NOMO-1 treated with DMSO at 0.1 percent for 48 hours (cell line): ENCODE results near the gene KLHL13.
A peak's percentile ranks its signal among the peaks of the same experiment; 100 is the strongest.
"Not testable (repeated sequence)": the region's sequence is repeated elsewhere in the genome, so short reads cannot be mapped to it uniquely, and the experiment has no call there.

Experiments
- DNase-seq: peaks from one replicate; lab custom pipeline; 2025; ENCODE audit not compliant: unreplicated experiment; lab: John Stamatoyannopoulos, UW

The KLHL13 gene

DNA sequence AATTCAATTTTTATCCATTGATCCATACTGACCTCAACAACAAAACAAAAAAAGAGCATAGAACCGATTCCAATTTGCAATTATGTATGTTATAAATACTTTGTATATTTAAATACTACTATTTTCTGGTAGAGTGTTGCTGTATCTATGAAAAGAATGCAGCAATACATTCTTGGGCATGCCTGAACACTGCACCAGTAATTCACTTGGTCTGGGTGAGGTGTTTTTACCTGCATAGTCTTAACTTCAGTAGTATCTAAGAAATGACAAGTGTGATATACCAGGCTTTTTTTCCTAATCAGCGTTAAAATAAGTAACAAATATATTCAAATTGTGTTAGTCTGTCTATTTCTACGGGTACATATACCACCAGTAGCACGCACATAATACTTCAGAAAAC, 120.2 kb downstream of the KLHL13 start:
- DNase-seq: no peak

DNA sequence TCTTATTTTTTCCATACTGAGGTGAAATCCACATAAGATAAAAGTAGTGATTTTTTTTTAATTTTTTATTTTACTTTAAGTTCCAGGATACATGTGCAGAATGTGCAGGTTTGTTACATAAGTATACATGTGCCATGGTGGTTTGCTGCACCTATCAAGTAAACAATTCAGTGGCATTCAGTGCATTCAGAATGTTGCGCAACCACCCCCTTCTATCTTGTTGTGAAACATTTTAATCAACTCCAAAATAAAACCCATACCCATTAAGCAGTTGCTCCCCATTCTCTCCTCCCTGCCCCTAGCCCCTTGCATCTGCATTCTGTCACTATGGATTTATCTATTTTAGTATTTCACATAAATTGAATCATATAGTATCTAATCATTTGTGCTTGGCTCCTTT, 121.2 kb downstream of the KLHL13 start:
- no peak for DNase-seq

- DNase-seq: no peak
Observed at GRCh38 chrX:117992192-117992723, 124.4 kb downstream of the KLHL13 start.

DNA sequence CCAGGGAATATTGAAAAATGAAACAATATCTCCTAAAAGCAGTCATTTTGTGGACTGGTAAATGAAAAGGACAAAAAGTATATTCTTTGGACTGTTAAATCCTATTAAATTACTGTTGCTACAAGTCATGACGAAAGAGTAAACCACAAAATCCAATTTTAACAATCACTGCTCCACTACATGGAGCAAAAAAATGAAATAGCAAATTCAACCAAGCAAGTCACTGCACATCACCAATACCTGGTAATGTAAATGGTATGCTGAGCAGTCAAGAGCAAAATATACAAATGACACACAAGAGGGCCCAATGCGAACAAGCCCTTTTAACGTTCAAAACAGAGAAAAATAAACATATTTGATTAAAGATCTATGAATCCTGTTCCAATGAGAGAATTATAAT, 126.2 kb downstream of the KLHL13 start:
- DNase-seq: no peak

- no peak for DNase-seq
Observed at GRCh38 chrX:117989512-117989911, 127.1 kb downstream of the KLHL13 start.

DNA sequence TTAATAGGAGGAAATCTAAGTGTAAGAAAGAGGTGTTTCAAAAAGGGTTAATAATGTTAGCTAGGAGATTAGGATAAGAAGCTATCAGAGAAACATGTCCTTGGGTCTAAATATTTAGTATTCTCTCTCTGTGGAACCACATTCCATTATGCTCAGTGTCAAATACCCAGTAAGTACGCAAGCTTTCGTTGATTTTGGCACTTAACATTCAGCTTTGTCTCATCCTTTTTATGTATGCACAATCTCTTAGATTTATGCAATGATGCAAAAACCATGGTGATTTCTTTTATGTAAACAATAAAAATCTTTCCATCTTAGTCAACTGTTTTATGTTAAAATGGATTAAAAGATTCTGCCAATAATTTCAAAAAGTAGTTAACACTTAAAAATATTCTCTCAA, 129.2 kb downstream of the KLHL13 start:
- no peak for DNase-seq

DNA sequence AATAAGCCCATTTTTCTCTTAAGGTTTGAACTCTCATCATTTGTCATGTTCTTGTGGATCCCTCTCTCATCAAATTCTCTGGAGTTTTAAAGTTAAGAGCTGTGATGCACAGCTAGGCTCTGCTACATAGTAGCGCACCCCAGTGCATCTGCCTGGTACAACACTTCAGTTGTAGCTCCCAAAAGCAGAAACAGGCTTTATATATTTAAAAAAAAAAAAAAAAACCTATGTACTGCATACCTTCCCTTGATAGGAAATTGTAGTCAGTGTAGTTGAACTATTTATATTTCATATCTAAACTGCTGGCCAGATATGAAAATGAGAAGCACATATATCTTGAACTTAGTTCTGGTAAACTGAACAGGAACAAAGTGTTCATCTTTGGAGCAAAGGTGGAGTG, 131.4 kb downstream of the KLHL13 start:
- DNase-seq: no peak

- DNase-seq: no peak
Observed at GRCh38 chrX:117982694-117983392, 133.8 kb downstream of the KLHL13 start.

- no peak for DNase-seq
Observed at GRCh38 chrX:117978402-117978801, 138.2 kb downstream of the KLHL13 start.

- no peak for DNase-seq
Observed at GRCh38 chrX:117977526-117977925, 139.1 kb downstream of the KLHL13 start.

DNA sequence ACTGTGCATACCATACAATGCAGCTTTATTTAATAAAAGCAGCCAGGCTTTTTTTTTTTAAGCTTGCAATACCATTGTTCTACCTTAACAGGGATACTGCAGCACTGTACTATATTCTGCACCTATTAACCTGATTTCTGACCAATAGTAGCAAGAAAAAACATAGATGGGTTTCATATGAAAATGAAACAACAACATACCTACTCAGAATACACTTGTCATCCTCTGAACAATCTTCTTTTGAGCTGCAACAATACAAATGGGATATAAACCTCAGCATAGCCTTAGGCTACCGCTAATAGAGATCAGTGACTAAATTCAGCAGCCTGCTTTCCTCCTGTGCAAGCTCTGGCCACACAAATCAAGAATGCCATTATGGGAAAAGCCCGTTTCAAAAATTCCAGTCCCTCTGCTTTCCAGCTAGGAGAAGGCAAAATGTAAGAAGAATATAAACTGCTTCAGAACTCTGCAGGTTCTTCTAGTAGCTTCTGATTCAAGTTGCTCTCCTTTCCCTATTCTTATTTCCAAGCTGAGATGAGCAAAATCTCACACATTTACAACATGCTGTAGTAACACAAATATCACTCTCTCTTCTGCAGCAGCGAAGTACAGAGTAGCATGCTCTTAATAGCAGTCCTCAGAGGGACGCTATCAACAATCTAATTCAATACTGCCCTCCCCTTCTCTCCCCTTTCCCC, 143.4 kb downstream of the KLHL13 start:
- no peak for DNase-seq

GRCh38 chrX:117972711-117973109, 143.9 kb downstream of the KLHL13 start:
- no peak for DNase-seq

- DNase-seq: no peak
Observed at GRCh38 chrX:117969782-117970181, 146.8 kb downstream of the KLHL13 start.

- DNase-seq: no peak
Observed at GRCh38 chrX:117969328-117969727, 147.3 kb downstream of the KLHL13 start.

GRCh38 chrX:117959045-117959444, 157.6 kb downstream of the KLHL13 start:
- DNase-seq: no peak

- DNase-seq: no peak
Observed at GRCh38 chrX:117957128-117957527, 159.5 kb downstream of the KLHL13 start.

DNA sequence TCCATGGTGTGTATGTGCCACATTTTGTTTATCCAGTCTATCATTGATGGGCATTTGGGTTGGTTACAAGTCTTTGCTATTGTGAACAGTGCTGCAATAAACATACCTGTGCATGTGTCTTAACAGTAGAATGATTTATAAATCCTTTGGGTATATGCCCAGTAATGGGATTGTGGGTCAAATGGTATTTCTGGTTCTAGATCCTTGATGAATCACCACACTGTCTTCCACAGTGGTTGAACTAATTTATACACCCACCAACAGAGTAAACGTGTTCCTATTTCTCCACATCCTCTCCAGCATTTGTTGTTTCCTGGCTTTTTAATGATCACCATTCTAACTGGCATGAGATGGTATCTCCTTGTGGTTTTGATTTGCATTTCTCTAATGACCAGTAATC, 177.3 kb downstream of the KLHL13 start:
- DNase-seq: not testable (repeated sequence)

GRCh38 chrX:117936118-117936517, 180.5 kb downstream of the KLHL13 start:
- DNase-seq: no peak

GRCh38 chrX:117930116-117930515, 186.5 kb downstream of the KLHL13 start:
- not testable (repeated sequence) for DNase-seq

DNA sequence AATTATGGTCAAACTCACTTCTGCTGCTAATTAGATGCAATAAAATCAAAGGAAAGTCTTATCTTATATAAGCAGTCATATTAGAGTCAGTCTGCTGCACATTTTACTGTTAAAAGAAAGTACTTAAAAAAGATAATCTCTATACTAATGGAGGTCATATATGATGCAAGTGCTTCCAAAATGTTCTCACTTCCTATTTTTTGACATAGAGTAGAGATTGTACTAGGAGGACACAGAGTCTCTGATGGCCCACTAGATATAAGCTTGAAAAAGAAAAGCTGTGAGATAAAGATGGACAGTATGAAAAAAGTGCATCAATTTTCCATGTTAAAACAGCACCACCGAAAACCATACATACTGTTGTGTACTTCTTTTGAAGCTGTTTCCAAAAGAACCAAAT, 196.9 kb downstream of the KLHL13 start:
- peak; percentile 8 for DNase-seq

GRCh38 chrX:117910216-117910615, 206.4 kb downstream of the KLHL13 start:
- no peak for DNase-seq

GRCh38 chrX:117898226-117898625, 218.4 kb downstream of the KLHL13 start:
- DNase-seq: no peak
